Measurements from ENCODE around the gene FARP2. TPM values are rescaled to one million over a fixed set of nuclear protein-coding genes. Genes with fewer than 3 reads are reported as not detected.
A peak's percentile ranks its signal among the peaks of the same experiment; 100 is the strongest.

The FARP2 gene
- total and polyA plus RNA-seq, 2 donors (not counting 1 experiment from before 2014, with no cell fraction given), result 28.2 to 41.0 TPM

GRCh38 chr2:241314226-241315092 lies 41.6 kb upstream of the FARP2 start:
- Histone ChIP-seq H3K4me1 (ENCODE audit: control insufficient read depth, extremely low read depth, insufficient read depth, low read length) (peaks cover 3% of the 10 kb centered on the region), H3K9me3 (ENCODE audit: control insufficient read depth, insufficient read depth, low read depth, low read length) (no peaks in the 10 kb centered on the region), H3K36me3 (ENCODE audit: control insufficient read depth, insufficient read depth, low read length) (no peaks in the 10 kb centered on the region), H3K9ac (ENCODE audit: insufficient read depth, low read length) (peak overlapping the region; percentile 98), H3K27ac (ENCODE audit: insufficient read depth, low read length) (peak overlapping the region; percentile 99), H3K4me3 (replicated peaks in 1 of 4; ENCODE audit: control extremely low read depth in 1 of 4, insufficient read depth in 1 of 4, low read depth in 3 of 4, low read length in 4 of 4) (peak overlapping the region; percentile 23 to 98 (median 94)), H3K4me2 (ENCODE audit: extremely low read depth, insufficient read depth, low read length) (peak overlapping the region; percentile 88), H3K27me3 (ENCODE audit: control insufficient read depth, insufficient read depth, low read length) (no peaks in the 10 kb centered on the region), H3K79me2 (ENCODE audit: control insufficient read depth, insufficient read depth, low read length) (peaks cover 91% of the 10 kb centered on the region), H2AFZ (ENCODE audit: low read length) (no peak overlapping the region), H4K20me1 (ENCODE audit: control insufficient read depth, extremely low read depth, insufficient read depth, low read length) (no peaks in the 10 kb centered on the region)
- TF ChIP-seq CTCF (conservative IDR thresholded peaks at IDR 0.05 in 1 of 2, IDR thresholded peaks at IDR 0.05 in 1 of 2; ENCODE audit: low read depth in 1 of 2, low read length in 2 of 2), result no peak
- TF ChIP-seq EZH2 (IDR thresholded peaks at IDR 0.05; ENCODE audit: low read length, missing control alignments), result no peak
- DNase-seq (ENCODE audit: low read depth in 2 of 2), result peak; percentile 54 to 69

- peak within 1 kb of the TSS; percentile 77 for H2AFZ ChIP-seq (ENCODE audit: low read length)
- H4K20me1 ChIP-seq (ENCODE audit: control insufficient read depth, extremely low read depth, insufficient read depth, low read length), result no peaks in the 10 kb centered on the region
- TF ChIP-seq EZH2 (IDR thresholded peaks at IDR 0.05; ENCODE audit: low read length, missing control alignments) (no peak), CTCF (conservative IDR thresholded peaks at IDR 0.05 in 1 of 2, IDR thresholded peaks at IDR 0.05 in 1 of 2; ENCODE audit: low read depth in 1 of 2, low read length in 2 of 2) (no peak)
- peak within 1 kb of the TSS; percentile 93 for H3K4me2 ChIP-seq (ENCODE audit: extremely low read depth, insufficient read depth, low read length)
- H3K27me3 ChIP-seq (ENCODE audit: control insufficient read depth, insufficient read depth, low read length), result no peaks in the 10 kb centered on the region
- peak within 1 kb of the TSS; percentile 99 for H3K27ac ChIP-seq (ENCODE audit: insufficient read depth, low read length)
- no peaks in the 10 kb centered on the region for H3K9me3 ChIP-seq (ENCODE audit: control insufficient read depth, insufficient read depth, low read depth, low read length)
- H3K4me3 ChIP-seq (replicated peaks in 1 of 4; ENCODE audit: control extremely low read depth in 1 of 4, insufficient read depth in 1 of 4, low read depth in 3 of 4, low read length in 4 of 4), result peak within 1 kb of the TSS; percentile 81 to 99 (median 95)
- DNase-seq (ENCODE audit: low read depth in 2 of 2), result peak; percentile 97 to 99
- peak within 1 kb of the TSS; percentile 98 for H3K9ac ChIP-seq (ENCODE audit: insufficient read depth, low read length)
- peaks cover 3% of the 10 kb centered on the region for H3K4me1 ChIP-seq (ENCODE audit: control insufficient read depth, extremely low read depth, insufficient read depth, low read length)
- no peaks in the 10 kb centered on the region for H3K36me3 ChIP-seq (ENCODE audit: control insufficient read depth, insufficient read depth, low read length)
- H3K79me2 ChIP-seq (ENCODE audit: control insufficient read depth, insufficient read depth, low read length), result peaks cover 91% of the 10 kb centered on the region
Measured at GRCh38 chr2:241315093-241315878, 40.8 kb upstream of the FARP2 start, which contains the start of gene HDLBP. Gene HDLBP (minus strand): TSS chr2:241315672. CDS start chr2:241266869, 48,803 bp downstream.
